ENCODE measurements around the gene DAZAP1.

- no peak for TF ChIP-seq TAF1 (IDR thresholded peaks at IDR 0.05; ENCODE audit: borderline replicate concordance, insufficient read depth, low read length)
- no peak for TF ChIP-seq POLR2AphosphoS5 (IDR thresholded peaks at IDR 0.05; ENCODE audit: low read depth, low read length)
- TF ChIP-seq REST (IDR thresholded peaks at IDR 0.05; ENCODE audit: insufficient read depth in 1 of 2, low read depth in 2 of 2, low read length in 2 of 2): no peak
- TF ChIP-seq SIN3A (IDR thresholded peaks at IDR 0.05; ENCODE audit: borderline replicate concordance, insufficient read depth, low read length): no peak
- TF ChIP-seq FOXP2 (optimal IDR thresholded peaks at IDR 0.05; ENCODE audit: borderline replicate concordance, extremely low read depth, extremely low read length, insufficient read depth): no peak
These were observed 34.3 kb upstream of the DAZAP1 start for GRCh38 chr19:1373042-1373533.
